Left kidney (tissue), 2 donors: Measurements from ENCODE around the gene TRIM39. TPM values are rescaled to one million over a fixed set of nuclear protein-coding genes. Genes with fewer than 3 reads are reported as not detected.

Experiments used
- DNase-seq: peaks from one replicate; pipeline ENCODE4 v3.0.0-alpha.2; 2013
- polyA plus RNA-seq: library from polyadenylated mRNA; unstranded; fragments of 120-200 nt; gene quantifications from one replicate; pipeline ENCODE4 v1.2.1, GENCODE V29; 2013; ENCODE audit not compliant: insufficient read length

Gene TRIM39
- polyA plus RNA-seq, 1 donor = 16.2 TPM

- DNase-seq = peak; percentile 50
Measured at GRCh38 chr6:30327232-30327746, 562 bp downstream of the TRIM39 start.

DNA sequence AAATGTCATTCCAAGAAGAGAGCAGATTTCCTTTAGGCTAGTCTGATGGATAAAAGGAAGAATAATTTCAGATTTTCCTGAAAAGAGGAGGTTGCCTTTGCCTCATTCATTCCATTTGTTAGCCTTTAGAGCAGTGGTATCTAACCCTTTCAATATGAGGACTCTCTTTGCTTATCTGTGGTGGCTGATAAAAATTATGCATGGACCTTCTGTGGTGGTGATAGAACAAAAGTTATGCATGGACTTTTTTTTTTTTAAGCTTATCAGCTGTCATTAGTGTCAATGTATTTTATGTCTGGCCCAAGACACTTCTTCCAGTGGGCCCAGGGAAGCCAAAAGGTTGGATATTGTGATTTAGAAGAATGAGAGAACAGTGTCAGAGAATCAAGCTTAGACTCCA, 1.7 kb downstream of the TRIM39 start:
- DNase-seq = no peak

GRCh38 chr6:30329331-30329730, 2.6 kb downstream of the TRIM39 start:
- no peak for DNase-seq

- DNase-seq = no peak
Measured at GRCh38 chr6:30331981-30332380, 5.3 kb downstream of the TRIM39 start.

GRCh38 chr6:30334075-30334783, 7.5 kb downstream of the TRIM39 start:
- DNase-seq = no peak

DNA sequence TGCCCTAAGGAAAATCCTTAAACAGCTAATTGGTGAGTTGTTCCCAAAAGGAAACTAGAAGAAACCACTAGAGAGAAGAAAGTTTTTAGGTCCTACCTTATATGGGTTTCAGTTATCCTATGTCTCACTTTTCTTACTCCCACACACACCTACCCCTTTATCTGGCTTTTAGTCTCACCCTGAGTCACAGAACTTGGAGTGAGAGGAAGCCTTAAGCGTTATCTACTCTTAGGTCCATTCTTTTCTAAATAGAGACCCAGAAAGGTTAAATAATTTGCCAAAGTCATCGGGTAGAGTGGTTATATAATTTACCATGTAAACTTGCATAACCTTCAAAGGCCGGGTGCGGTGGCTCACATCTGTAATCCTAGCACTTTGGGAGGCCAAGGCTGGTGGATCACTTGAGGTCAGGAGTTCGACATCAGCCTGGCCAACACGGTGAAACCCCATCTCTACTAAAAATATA, 13.9 kb downstream of the TRIM39 start:
- DNase-seq = no peak

DNA sequence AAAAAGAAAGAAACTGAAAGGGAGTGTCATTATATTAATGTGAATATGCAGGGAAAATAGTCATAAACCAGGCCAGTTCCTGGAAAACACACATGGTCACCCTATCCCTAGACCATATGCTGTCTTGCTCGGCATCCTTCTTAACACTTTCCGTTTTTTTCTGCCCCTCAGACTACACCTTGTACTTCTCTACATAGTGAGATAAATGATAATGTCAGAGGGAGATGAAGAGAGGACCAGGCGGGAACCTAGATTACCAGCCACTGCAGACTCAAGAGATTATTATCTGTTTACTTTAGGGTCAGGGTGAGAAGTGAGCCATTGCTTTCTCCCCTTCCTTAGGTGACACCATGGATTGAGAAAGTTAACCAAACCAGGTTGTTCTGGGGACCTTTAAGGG, 14.5 kb downstream of the TRIM39 start:
- no peak for DNase-seq

DNA sequence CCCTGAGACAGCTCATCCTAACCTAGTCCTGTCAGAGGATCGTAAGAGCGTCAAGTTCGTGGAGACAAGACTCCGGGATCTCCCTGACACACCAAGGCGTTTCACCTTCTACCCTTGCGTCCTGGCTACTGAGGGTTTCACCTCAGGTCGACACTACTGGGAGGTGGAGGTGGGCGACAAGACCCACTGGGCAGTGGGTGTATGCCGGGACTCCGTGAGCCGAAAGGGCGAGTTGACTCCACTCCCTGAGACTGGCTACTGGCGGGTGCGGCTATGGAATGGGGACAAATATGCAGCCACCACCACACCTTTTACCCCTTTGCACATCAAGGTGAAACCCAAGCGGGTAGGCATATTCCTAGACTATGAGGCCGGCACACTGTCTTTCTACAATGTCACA, 15.0 kb downstream of the TRIM39 start:
- no peak for DNase-seq

- DNase-seq = no peak
Measured at GRCh38 chr6:30344191-30344867, 17.6 kb downstream of the TRIM39 start.

- peak; percentile 80 for DNase-seq
Measured at GRCh38 chr6:30344868-30345671, 18.3 kb downstream of the TRIM39 start, which contains the start of gene RPP21. TSS of gene RPP21 (plus strand) at chr6:30345156. CDS start at chr6:30345172, 16 bp downstream.

- DNase-seq = no peak
Measured at GRCh38 chr6:30345852-30346251, 19.1 kb downstream of the TRIM39 start.

GRCh38 chr6:30348957-30349356, 22.2 kb downstream of the TRIM39 start:
- no peak for DNase-seq

GRCh38 chr6:30349421-30350177, 22.9 kb downstream of the TRIM39 start:
- no peak for DNase-seq

DNA sequence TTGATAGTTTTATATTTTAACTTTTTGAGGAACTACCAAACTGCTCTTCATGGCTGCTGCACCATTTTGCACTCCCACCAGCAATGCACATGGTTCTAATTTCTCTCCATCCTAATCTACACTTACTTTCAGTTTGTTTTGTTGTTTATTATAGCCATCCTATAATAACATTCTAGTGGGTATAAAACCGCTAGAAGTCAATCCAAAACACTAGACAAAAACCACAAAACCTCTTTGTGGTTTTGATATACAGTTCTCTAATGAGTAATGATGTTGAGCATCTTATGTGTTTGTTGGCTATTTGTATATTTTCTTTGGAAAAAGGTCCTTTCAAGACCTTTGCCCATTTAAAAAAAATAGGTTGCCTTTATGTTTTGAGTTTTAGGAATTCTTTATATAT, 23.8 kb downstream of the TRIM39 start:
- DNase-seq = no peak

DNA sequence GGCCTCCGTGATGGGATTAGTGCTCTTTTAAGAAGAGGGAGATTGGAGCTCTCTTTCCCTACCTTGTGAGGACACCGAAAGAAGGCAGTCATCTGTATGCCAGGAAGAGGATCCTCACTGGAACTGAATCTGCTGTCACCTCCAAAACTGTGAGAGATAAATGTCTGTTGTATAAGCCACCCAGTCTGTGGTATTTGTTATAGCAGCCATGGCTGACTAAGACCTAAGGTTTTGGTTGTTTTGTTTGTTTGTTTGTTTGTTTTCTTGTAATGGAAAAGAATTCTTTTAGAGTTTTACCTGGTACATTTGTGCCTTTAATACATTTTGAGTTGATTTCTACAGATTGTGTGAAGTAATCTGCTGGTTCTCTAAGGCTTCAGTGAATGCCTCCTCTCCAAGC, 25.8 kb downstream of the TRIM39 start:
- DNase-seq = no peak

DNA sequence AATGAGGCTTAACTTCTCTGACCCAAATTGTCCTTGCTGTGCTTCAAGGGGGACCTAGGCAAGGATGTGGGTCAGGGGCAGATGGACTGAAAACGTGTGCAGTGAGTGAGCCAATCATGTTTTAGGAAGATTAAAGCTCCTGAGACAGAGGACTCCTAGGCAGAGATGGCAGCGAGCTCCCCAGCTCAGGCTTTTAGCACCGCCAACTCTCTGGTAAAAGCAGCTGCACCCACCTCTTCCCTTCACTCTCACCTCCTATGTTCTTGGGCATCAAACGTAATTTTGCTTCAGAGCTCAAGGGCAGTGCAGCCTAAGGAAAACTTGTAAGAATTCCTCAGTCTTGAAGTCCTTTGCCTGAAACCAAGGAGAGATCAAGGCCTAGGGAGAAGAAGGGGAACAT, 28.6 kb downstream of the TRIM39 start:
- DNase-seq = no peak

- DNase-seq = no peak
Measured at GRCh38 chr6:30356536-30356935, 29.8 kb downstream of the TRIM39 start.

- peak; percentile 73 for DNase-seq
Measured at GRCh38 chr6:30357678-30358540, 31.2 kb downstream of the TRIM39 start.

DNA sequence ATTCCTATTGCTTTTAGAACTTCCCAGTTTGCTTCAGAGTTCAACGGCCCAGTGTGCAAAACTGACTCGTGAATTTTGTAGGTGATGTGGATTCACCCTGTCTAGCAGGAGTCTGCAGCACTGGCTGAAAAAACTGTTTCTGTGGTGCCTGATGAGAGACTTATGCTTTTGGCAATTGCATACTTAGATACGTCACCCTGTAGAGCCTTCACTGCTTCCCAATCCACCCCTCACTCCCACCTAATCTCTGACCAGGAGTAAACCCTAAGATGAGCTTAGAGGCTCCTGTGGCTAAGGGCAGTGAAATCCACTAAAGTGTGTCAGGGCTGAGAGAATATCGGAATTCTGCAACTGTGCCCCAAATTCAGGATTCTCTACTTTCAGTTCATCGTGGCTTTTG, 32.5 kb downstream of the TRIM39 start:
- DNase-seq = no peak

DNA sequence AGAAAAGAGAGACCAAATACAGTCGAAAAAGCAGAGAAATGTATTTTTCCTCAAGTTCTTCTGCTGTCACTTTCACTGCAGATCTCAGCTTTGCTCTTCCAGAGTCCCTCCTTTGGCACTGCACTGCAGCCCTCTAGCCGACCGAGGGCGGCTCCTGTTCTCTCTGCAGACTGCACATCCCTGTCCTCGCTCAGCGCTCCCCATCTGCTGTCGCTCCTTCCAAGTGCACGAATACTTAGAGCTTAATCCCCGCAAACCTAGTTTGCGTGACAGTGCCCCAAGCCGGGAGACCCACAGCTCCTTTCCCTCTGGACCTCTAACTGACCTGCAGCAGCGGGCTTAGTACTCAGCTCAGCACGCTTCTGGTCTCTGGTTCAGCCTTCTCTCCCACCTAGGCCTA, 33.4 kb downstream of the TRIM39 start:
- no peak for DNase-seq

- DNase-seq = no peak
Measured at GRCh38 chr6:30361661-30362060, 34.9 kb downstream of the TRIM39 start.
